Activated CD4-positive, alpha-beta T cell treated with anti-CD3 and anti-CD28 coated beads for 4 hours (primary cell): ENCODE measurements around the gene ZNF83.
"Not testable (repeated sequence)": the region's sequence is repeated elsewhere in the genome, so short reads cannot be mapped to it uniquely, and the experiment has no call there.

Source experiments
- DNase-seq, 2 donors: peaks; one replicate each; pipeline ENCODE4 v3.0.0-alpha.2; 2020

Gene ZNF83

GRCh38 chr19:52638601-52639000 is 446 bp upstream of the ZNF83 start:
- DNase-seq, result no peak

GRCh38 chr19:52635786-52636570 is 2.2 kb downstream of the ZNF83 start:
- no peak for DNase-seq

- DNase-seq, result not testable (repeated sequence)
Measured at GRCh38 chr19:52627441-52627840, 10.7 kb downstream of the ZNF83 start.

- DNase-seq, result no peak
Measured at GRCh38 chr19:52626915-52627314, 11.2 kb downstream of the ZNF83 start.

GRCh38 chr19:52622261-52622660 is 15.9 kb downstream of the ZNF83 start:
- no peak for DNase-seq

- DNase-seq, result no peak
Measured at GRCh38 chr19:52621376-52621775, 16.8 kb downstream of the ZNF83 start.

GRCh38 chr19:52613299-52613906 is 24.8 kb downstream of the ZNF83 start:
- DNase-seq, result no peak

- no peak for DNase-seq
Measured at GRCh38 chr19:52603558-52604207, 34.5 kb downstream of the ZNF83 start.

GRCh38 chr19:52602941-52603340 is 35.2 kb downstream of the ZNF83 start:
- no peak for DNase-seq

- DNase-seq, result not testable (repeated sequence)
Measured at GRCh38 chr19:52601974-52602366, 36.2 kb downstream of the ZNF83 start.

- peak; percentile 92 to 95 for DNase-seq
Measured at GRCh38 chr19:52601025-52601973, 36.9 kb downstream of the ZNF83 start.

- peak in 1 of 2 donors; percentile 3 for DNase-seq
Measured at GRCh38 chr19:52600639-52601024, 37.5 kb downstream of the ZNF83 start.

- DNase-seq, result no peak
Measured at GRCh38 chr19:52599241-52599640, 38.9 kb downstream of the ZNF83 start.

GRCh38 chr19:52593441-52593840 is 44.7 kb downstream of the ZNF83 start:
- DNase-seq, result not testable (repeated sequence)

- no peak for DNase-seq
Measured at GRCh38 chr19:52592301-52592700, 45.9 kb downstream of the ZNF83 start.

GRCh38 chr19:52590728-52591127 is 47.4 kb downstream of the ZNF83 start:
- no peak for DNase-seq

GRCh38 chr19:52585604-52586003 is 52.6 kb downstream of the ZNF83 start:
- no peak for DNase-seq

- no peak for DNase-seq
Measured at GRCh38 chr19:52584736-52585440, 53.3 kb downstream of the ZNF83 start.

GRCh38 chr19:52570000-52570861 is 67.9 kb downstream of the ZNF83 start, which contains the start of gene ZNF701:
ZNF701 (plus strand) TSS chr19:52570287; CDS start chr19:52574148, 3,861 bp downstream.
- DNase-seq, result peak; percentile 93 to 95

- not testable (repeated sequence) for DNase-seq
Measured at GRCh38 chr19:52569638-52569999, 68.5 kb downstream of the ZNF83 start.

- no peak for DNase-seq
Measured at GRCh38 chr19:52567921-52568320, 70.2 kb downstream of the ZNF83 start.
